Smooth muscle cell (in vitro differentiated cells): ENCODE measurements around the gene ZKSCAN4. TPM values are rescaled to one million over a fixed set of nuclear protein-coding genes. Genes with fewer than 3 reads are reported as not detected.

Source experiments
- DNase-seq: peaks from one replicate; lab custom pipeline; 2025; ENCODE audit not compliant: unreplicated experiment; lab: John Stamatoyannopoulos, UW
- H2AFZ ChIP-seq: fragments of 200-600 bp; sonication (generic); 2 replicates; pipeline ENCODE4 v1.6.0; 2016; ENCODE audit warnings: antibody characterized with exemption, low read depth, mild to moderate bottlenecking
- H3F3A ChIP-seq: fragments of 200-600 bp; sonication (generic); 2 replicates; pipeline ENCODE4 v1.6.0; 2017; ENCODE audit warnings: antibody characterized with exemption, low read depth
- H3K27ac ChIP-seq: fragments of 200-600 bp; sonication (generic); 2 replicates; pipeline ENCODE4 v1.5.1; 2016; ENCODE audit warnings: low read depth, mild to moderate bottlenecking
- H3K27me3 ChIP-seq: fragments of 200-600 bp; sonication (generic); 2 replicates; pipeline ENCODE4 v1.6.1; 2016; ENCODE audit warnings: low read depth, mild to moderate bottlenecking
- H3K36me3 ChIP-seq: fragments of 200-600 bp; sonication (generic); 2 replicates; pipeline ENCODE4 v1.5.1; 2016; ENCODE audit warnings: low read depth
- H3K4me1 ChIP-seq: fragments of 200-600 bp; sonication (generic); 2 replicates; pipeline ENCODE4 v1.5.1; 2016; ENCODE audit warnings: low read depth
- H3K4me2 ChIP-seq: fragments of 200-600 bp; sonication (generic); 2 replicates; pipeline ENCODE4 v1.6.0; 2016; ENCODE audit warnings: mild to moderate bottlenecking
- H3K4me3 ChIP-seq: fragments of 200-600 bp; sonication (generic); 2 replicates; pipeline ENCODE4 v1.5.1; 2016; ENCODE audit warnings: mild to moderate bottlenecking
- H3K79me2 ChIP-seq: fragments of 200-600 bp; sonication (generic); 2 replicates; pipeline ENCODE4 v1.6.0; 2016; ENCODE audit warnings: low read depth, mild to moderate bottlenecking
- H3K9ac ChIP-seq: fragments of 200-600 bp; sonication (generic); 2 replicates; pipeline ENCODE4 v1.6.0; 2016; ENCODE audit warnings: low read depth
- H3K9me3 ChIP-seq: fragments of 200-600 bp; sonication (generic); replicated peaks from 2 replicates; pipeline ENCODE4 v1.5.1; 2016; ENCODE audit warnings: low read depth
- H4K20me1 ChIP-seq: fragments of 200-600 bp; sonication (generic); 2 replicates; pipeline ENCODE4 v1.6.0; 2016; ENCODE audit warnings: low read depth
- CTCF ChIP-seq: fragments of 200-600 bp; sonication (generic); IDR thresholded peaks from 2 replicates; pipeline ENCODE4 v1.5.1; 2017; ENCODE audit warnings: borderline replicate concordance, mild to moderate bottlenecking, antibody characterized with exemption; ENCODE audit not compliant: insufficient read depth, poor library complexity, severe bottlenecking
- WGBS: methylation state at CpG from one replicate; pipeline ENCODE4 v1.1.7; 2016; ENCODE audit warnings: low lambda C conversion rate; 5-methylcytosine and 5-hydroxymethylcytosine counted together
- polyA plus RNA-seq: library from polyadenylated mRNA; unstranded; fragments of >200 nt; fragmentation: Nextera tagmentation; extraction: Ambion mirVana; gene quantifications from 2 replicates; pipeline ENCODE4 v1.2.1, GENCODE V29; 2016
- total RNA-seq: library from RNA; depleted of rRNA; stranded (reverse); fragments of >200 nt; gene quantifications from 2 replicates; pipeline ENCODE4 v1.2.3, GENCODE V29; 2014

ZKSCAN4 gene
- total and polyA plus RNA-seq, 2 experiments from 2014 or later, result 4.5 to 5.2 TPM

GRCh38 chr6:28239636-28240035 lies 12.4 kb downstream of the ZKSCAN4 start:
- 97% methylated on average over 1 of the region's 1 CpG for WGBS
- no peaks in the 10 kb centered on the region for H4K20me1 ChIP-seq

GRCh38 chr6:28235912-28236452 lies 16.1 kb downstream of the ZKSCAN4 start:
- H3K9ac ChIP-seq, result no peak overlapping the region
- no peaks in the 10 kb centered on the region for H3K27me3 ChIP-seq
- no peak for TF ChIP-seq CTCF
- peaks cover 13% of the 10 kb centered on the region for H3K36me3 ChIP-seq
- H3K9me3 ChIP-seq, result no peaks in the 10 kb centered on the region
- DNase-seq, result no peak
- 92% methylated on average over 3 of the region's 3 CpGs for WGBS
- no peaks in the 10 kb centered on the region for H3K79me2 ChIP-seq
- H3K27ac ChIP-seq, result no peak overlapping the region
- no peaks in the 10 kb centered on the region for H3K4me1 ChIP-seq
- H2AFZ ChIP-seq, result no peak overlapping the region
- no peak overlapping the region for H3K4me2 ChIP-seq
- no peak overlapping the region for H3K4me3 ChIP-seq
- H3F3A ChIP-seq, result no peaks in the 10 kb centered on the region
- no peaks in the 10 kb centered on the region for H4K20me1 ChIP-seq

More at GRCh38 chr6:28239636-28240035, 12.4 kb downstream of the ZKSCAN4 start:
- Histone ChIP-seq H2AFZ (no peak overlapping the region), H3K27me3 (no peaks in the 10 kb centered on the region), H3K9ac (no peak overlapping the region), H3K4me1 (no peaks in the 10 kb centered on the region), H3K4me2 (no peak overlapping the region), H3K4me3 (no peak overlapping the region), H3K9me3 (no peaks in the 10 kb centered on the region), H3K36me3 (peaks cover 6% of the 10 kb centered on the region), H3F3A (no peaks in the 10 kb centered on the region), H3K79me2 (no peaks in the 10 kb centered on the region), H3K27ac (no peak overlapping the region)
- no peak for DNase-seq
- TF ChIP-seq CTCF, result no peak

DNA sequence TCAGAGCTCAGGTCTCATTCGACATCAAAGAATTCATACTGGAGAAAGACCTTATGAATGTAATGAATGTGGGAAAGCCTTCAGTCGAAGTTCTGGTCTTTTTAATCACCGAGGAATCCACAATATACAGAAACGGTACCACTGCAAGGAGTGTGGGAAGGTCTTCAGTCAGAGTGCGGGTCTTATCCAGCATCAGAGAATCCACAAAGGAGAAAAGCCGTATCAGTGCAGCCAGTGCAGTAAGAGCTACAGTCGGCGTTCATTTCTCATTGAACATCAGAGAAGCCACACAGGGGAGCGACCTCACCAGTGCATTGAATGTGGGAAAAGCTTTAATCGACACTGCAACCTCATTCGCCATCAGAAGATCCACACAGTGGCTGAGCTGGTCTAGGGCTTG lies 19.3 kb downstream of the ZKSCAN4 start:
- Histone ChIP-seq H3K4me2 (no peak overlapping the region), H3K27me3 (no peaks in the 10 kb centered on the region), H3K9ac (no peak overlapping the region), H3K79me2 (no peaks in the 10 kb centered on the region), H3K4me1 (no peaks in the 10 kb centered on the region), H3K36me3 (peaks cover 16% of the 10 kb centered on the region), H2AFZ (no peak overlapping the region), H3K4me3 (no peak overlapping the region), H4K20me1 (no peaks in the 10 kb centered on the region), H3F3A (no peaks in the 10 kb centered on the region), H3K9me3 (no peaks in the 10 kb centered on the region), H3K27ac (no peak overlapping the region)
- TF ChIP-seq CTCF, result no peak
- DNase-seq, result no peak
- WGBS, result 97% methylated on average over 11 of the region's 11 CpGs

DNA sequence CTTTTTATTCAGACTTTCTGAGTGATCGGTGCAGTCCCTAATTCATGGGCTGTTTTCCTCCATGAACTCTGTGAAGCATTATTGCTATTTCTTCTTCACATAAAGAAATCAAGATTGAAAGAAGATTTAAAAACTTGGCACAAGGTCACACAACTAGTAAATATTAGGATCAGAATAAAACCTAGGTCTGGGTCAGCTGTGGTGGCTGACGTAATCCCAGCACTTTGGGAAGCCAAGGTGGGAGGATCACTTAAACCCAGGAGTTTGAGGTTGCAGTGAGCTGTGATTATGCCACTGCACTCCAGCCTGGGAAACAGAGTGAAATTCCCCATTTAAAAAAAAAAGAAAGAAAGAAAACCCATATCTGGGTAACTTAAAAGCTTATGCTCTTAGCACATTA lies 25.6 kb downstream of the ZKSCAN4 start:
- no peaks in the 10 kb centered on the region for H3K9me3 ChIP-seq
- DNase-seq, result no peak
- H3K27me3 ChIP-seq, result peaks cover 6% of the 10 kb centered on the region
- H3K4me3 ChIP-seq, result peak overlapping the region; percentile 96
- H3F3A ChIP-seq, result no peaks in the 10 kb centered on the region
- H2AFZ ChIP-seq, result no peak overlapping the region
- H3K4me2 ChIP-seq, result peak overlapping the region; percentile 98
- peaks cover 14% of the 10 kb centered on the region for H3K4me1 ChIP-seq
- WGBS, result 90% methylated on average over 2 of the region's 2 CpGs
- peaks cover 10% of the 10 kb centered on the region for H3K79me2 ChIP-seq
- no peak overlapping the region for H3K9ac ChIP-seq
- H3K27ac ChIP-seq, result no peak overlapping the region
- no peak for TF ChIP-seq CTCF
- peaks cover 7% of the 10 kb centered on the region for H3K36me3 ChIP-seq
- no peaks in the 10 kb centered on the region for H4K20me1 ChIP-seq
